Spleen (tissue), 11 donors: ENCODE measurements around the gene TAB3. TPM values are rescaled to one million over a fixed set of nuclear protein-coding genes. Genes with fewer than 3 reads are reported as not detected.

Experiments
- DNase-seq: peaks from one replicate; pipeline ENCODE4 v3.0.0-alpha.2; 2020
- H3K27ac ChIP-seq, 8 donors: fragments of 200-600 bp; sonication (generic) in 7 of 8; 1 replicate in 4 of 8; 2 replicates in 4 of 8; pipeline versions ENCODE4 v1.5.0 to v1.8.0; 2016 to 2021; ENCODE audit warnings: inconsistent platforms in 4 of 8, mild to moderate bottlenecking in 4 of 8, moderate library complexity in 1 of 8
- H3K27me3 ChIP-seq, 7 donors: fragments of 200-600 bp; sonication (generic) in 6 of 7; replicated peaks in 1 of 7; 1 replicate in 4 of 7; 2 replicates in 3 of 7; pipeline versions ENCODE4 v1.5.0 to v1.8.0; 2016 to 2021; ENCODE audit warnings: inconsistent platforms in 3 of 7, mild to moderate bottlenecking in 1 of 7
- H3K36me3 ChIP-seq, 6 donors: fragments of 200-600 bp; sonication (generic) in 5 of 6; 1 replicate in 4 of 6; 2 replicates in 2 of 6; pipeline versions ENCODE4 v1.5.0 to v1.8.0; 2016 to 2021; ENCODE audit warnings: inconsistent platforms in 2 of 6
- H3K4me1 ChIP-seq, 6 donors: fragments of 200-600 bp; sonication (generic) in 5 of 6; 1 replicate in 3 of 6; 2 replicates in 3 of 6; pipeline versions ENCODE4 v1.5.0 to v1.8.0; 2016 to 2021; ENCODE audit warnings: inconsistent platforms in 3 of 6
- H3K4me3 ChIP-seq, 8 donors: fragments of 200-600 bp; sonication (generic) in 7 of 8; 1 replicate in 4 of 8; 2 replicates in 4 of 8; pipeline versions ENCODE4 v1.5.0 to v1.8.0; 2016 to 2021; ENCODE audit warnings: inconsistent platforms in 4 of 8, mild to moderate bottlenecking in 4 of 8, moderate library complexity in 2 of 8
- H3K9me3 ChIP-seq, 8 donors: fragments of 200-600 bp; sonication (generic) in 7 of 8; 1 replicate in 4 of 8; 2 replicates in 4 of 8; pipeline versions ENCODE4 v1.5.0 to v1.8.0; 2016 to 2021; ENCODE audit warnings: inconsistent platforms in 4 of 8
- CTCF ChIP-seq, 11 experiments: fragments of 200-600 bp in 7 of 11; fragments of 450-650 bp in 4 of 11; sonication (generic) in 4 of 11; IDR thresholded peaks in 8 of 11; conservative IDR thresholded peaks in 3 of 11; 1 replicate in 7 of 11; 2 replicates in 4 of 11; pipeline versions ENCODE4 v1.4.0 to v1.8.0; 2016 to 2021; ENCODE audit warnings: antibody characterized with exemption in 11 of 11, inconsistent platforms in 4 of 11, mild to moderate bottlenecking in 1 of 11
- POLR2A ChIP-seq, 3 donors: fragments of 450-650 bp; IDR thresholded peaks; one replicate each; pipeline ENCODE4 v1.5.1; 2017; ENCODE audit warnings: antibody characterized with exemption in 3 of 3, mild to moderate bottlenecking in 1 of 3
- POLR2AphosphoS5 ChIP-seq, 3 donors: sonication (generic); formaldehyde crosslinking; IDR thresholded peaks; one replicate each; pipeline ENCODE4 v1.5.1; 2017; ENCODE audit warnings: antibody characterized with exemption in 3 of 3
- WGBS, 5 donors: extraction: QIAGEN DNeasy Blood & Tissue Kit in 3 of 5; methylation state at CpG; one replicate each; pipeline versions ENCODE4 v1.1.5 to v1.1.7; 2013 to 2018; 5-methylcytosine and 5-hydroxymethylcytosine counted together
- intact Hi-C: fragments of 100-400 bp; cut with DNase I; formaldehyde crosslinking; loops from one replicate; pipeline ENCODE4 v1.15.0; 2023; ENCODE audit warnings: low total_unique reads
- polyA plus RNA-seq, 3 donors: library from polyadenylated mRNA; stranded (reverse); fragments of 200-250 nt; gene quantifications; one replicate each; pipeline ENCODE4 v1.2.1, GENCODE V29; 2013
- total RNA-seq, 7 donors: library from RNA; depleted of rRNA in 3 of 7; stranded (reverse); fragments of >200 nt in 3 of 7; fragmentation: NEBNext Ultra II Directional in 4 of 7; extraction: Animal tissue kit (Norgen Biotek cat#: 25700) in 4 of 7; gene quantifications; one replicate each; pipeline versions ENCODE4 v1.1.0 to v1.2.1, GENCODE V29; 2016 to 2021
- donor health status: healthy with polysubstance abuse.
- donor health status: DM: no; HTN: no; CAD: no; lungs with moderate emphysema.
- donor health status: DM: no; HTN: no; CAD: no.
- donor health status: Bipolar disorder and iron deficiency.
- donor health status: healthy.
- donor health status: DM: no; HTN: no; CAD: no.
- donor health status: DM: yes; HTN: yes; CAD: no.

The TAB3 gene
- total and polyA plus RNA-seq, 10 donors: 5.5 to 52.5 (median 19.3) TPM

- DNase-seq: no peak
- no peaks in the 10 kb centered on the region for H3K9me3 ChIP-seq
- intact Hi-C loops: loop anchor here (10.0 kb wide), 1 partner anchor 227 kb away; the partner anchor contains the start of gene GK
- 86 to 93% (median 91%) methylated on average over 1 of the region's 1 CpG for WGBS, 5 donors
- H3K4me1 ChIP-seq: peaks cover 0 to 27% (median 0%) of the 10 kb centered on the region in 6 donors
- H3K27ac ChIP-seq: no peak overlapping the region
- H3K4me3 ChIP-seq: no peak overlapping the region
- no peak for TF ChIP-seq POLR2A (IDR thresholded peaks at IDR 0.05)
- TF ChIP-seq CTCF (IDR thresholded peaks at IDR 0.05 in 8 of 11, conservative IDR thresholded peaks at IDR 0.05 in 3 of 11): no peak
- TF ChIP-seq POLR2AphosphoS5 (IDR thresholded peaks at IDR 0.05): no peak
- H3K27me3 ChIP-seq: no peaks in the 10 kb centered on the region
- no peaks in the 10 kb centered on the region for H3K36me3 ChIP-seq
These were observed 7.3 kb downstream of the TAB3 start for GRCh38 chrX:30881797-30882196.

- 39 to 92% (median 71%) methylated on average over 1 of the region's 1 CpG for WGBS, 5 donors
- H3K27me3 ChIP-seq: no peaks in the 10 kb centered on the region
- no peak overlapping the region for H3K27ac ChIP-seq
- no peaks in the 10 kb centered on the region for H3K36me3 ChIP-seq
- no peak for TF ChIP-seq POLR2A (IDR thresholded peaks at IDR 0.05)
- TF ChIP-seq CTCF (IDR thresholded peaks at IDR 0.05 in 8 of 11, conservative IDR thresholded peaks at IDR 0.05 in 3 of 11): no peak
- TF ChIP-seq POLR2AphosphoS5 (IDR thresholded peaks at IDR 0.05): no peak
- no peak overlapping the region for H3K4me3 ChIP-seq
- H3K9me3 ChIP-seq: no peaks in the 10 kb centered on the region
- DNase-seq: no peak
- H3K4me1 ChIP-seq: peaks cover 0 to 23% (median 0%) of the 10 kb centered on the region in 6 donors
- intact Hi-C loops: loop anchor here (10.0 kb wide), 1 partner anchor 227 kb away; the partner anchor contains the start of gene GK
These were observed 7.7 kb downstream of the TAB3 start for GRCh38 chrX:30881390-30881789.

- 88 to 97% (median 97%) methylated on average over 3 of the region's 3 CpGs for WGBS, 5 donors
- Histone ChIP-seq H3K27ac (no peak overlapping the region), H3K36me3 (no peaks in the 10 kb centered on the region), H3K4me3 (no peak overlapping the region), H3K9me3 (no peaks in the 10 kb centered on the region), H3K27me3 (no peaks in the 10 kb centered on the region), H3K4me1 (peaks cover 0 to 18% (median 0%) of the 10 kb centered on the region in 6 donors)
- no peak for DNase-seq
- intact Hi-C loops: loop anchor here (10.0 kb wide), 1 partner anchor 225 kb away; the partner anchor contains the start of gene GK
- TF ChIP-seq POLR2AphosphoS5 (IDR thresholded peaks at IDR 0.05) (no peak), CTCF (IDR thresholded peaks at IDR 0.05 in 8 of 11, conservative IDR thresholded peaks at IDR 0.05 in 3 of 11) (no peak), POLR2A (IDR thresholded peaks at IDR 0.05) (no peak)
These were observed 9.0 kb downstream of the TAB3 start for GRCh38 chrX:30880058-30880457.

- Histone ChIP-seq H3K9me3 (no peaks in the 10 kb centered on the region), H3K27me3 (no peaks in the 10 kb centered on the region), H3K4me1 (no peaks in the 10 kb centered on the region), H3K4me3 (no peak overlapping the region), H3K27ac (no peak overlapping the region), H3K36me3 (peaks cover 0 to 2% (median 0%) of the 10 kb centered on the region in 6 donors)
- intact Hi-C loops: no loop called here
- 82 to 96% (median 90%) methylated on average over 6 of the region's 6 CpGs for WGBS, 5 donors
- no peak for DNase-seq
- no peak for TF ChIP-seq CTCF (IDR thresholded peaks at IDR 0.05 in 8 of 11, conservative IDR thresholded peaks at IDR 0.05 in 3 of 11)
- TF ChIP-seq POLR2AphosphoS5 (IDR thresholded peaks at IDR 0.05): no peak
- TF ChIP-seq POLR2A (IDR thresholded peaks at IDR 0.05): no peak
These were observed 12.7 kb downstream of the TAB3 start for GRCh38 chrX:30876367-30876766.
